Glomerular visceral epithelial cell (primary cell): ENCODE results near the gene ADGRE3.
"Not testable (repeated sequence)": the region's sequence is repeated elsewhere in the genome, so short reads cannot be mapped to it uniquely, and the experiment has no call there.

Experiments used
- DNase-seq: peaks from one replicate; pipeline ENCODE4 v3.0.0-alpha.2; 2016; ENCODE audit errors: extremely low spot score

ADGRE3 gene

DNA sequence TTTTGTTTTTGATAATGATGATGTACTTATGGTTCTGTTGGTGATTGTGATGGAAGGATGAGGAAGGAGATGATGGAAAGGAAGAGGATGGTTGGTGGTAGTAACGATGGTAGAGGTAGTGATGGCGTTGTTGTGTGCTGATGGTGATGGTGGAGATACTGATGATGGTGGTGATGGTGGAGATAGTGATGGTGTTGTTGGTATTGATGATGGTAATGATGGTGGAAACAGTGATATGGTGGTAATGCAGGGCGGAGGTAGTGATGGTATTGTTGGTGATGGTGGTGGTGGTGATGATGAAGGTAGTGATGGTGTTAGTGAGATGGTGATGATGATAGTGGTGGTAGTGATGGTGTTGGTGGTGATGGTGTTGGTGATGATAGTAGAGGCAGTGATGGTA is 79.1 kb downstream of the ADGRE3 start:
- DNase-seq: no peak

- not testable (repeated sequence) for DNase-seq
Observed at GRCh38 chr19:14589433-14589832, 85.2 kb downstream of the ADGRE3 start.

DNA sequence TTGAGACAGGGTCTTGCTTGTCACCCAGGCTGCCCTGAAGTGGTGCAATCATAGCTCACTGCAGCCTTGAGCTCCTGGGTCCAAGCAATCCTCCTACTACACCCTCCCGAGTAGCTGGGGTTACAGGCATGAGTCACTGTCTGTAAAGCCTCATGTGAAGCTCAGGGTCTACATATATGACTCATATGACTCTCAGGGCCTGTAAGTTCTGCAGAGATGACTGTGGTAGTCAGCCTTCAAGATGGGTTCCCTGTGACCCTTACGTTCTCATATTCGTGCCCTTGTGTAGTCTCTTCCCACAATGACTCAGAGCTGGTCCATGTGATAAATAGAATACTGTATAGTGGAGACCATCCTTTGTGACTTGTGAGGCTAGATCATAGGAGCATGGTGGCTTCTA is 89.5 kb downstream of the ADGRE3 start:
- peak; percentile 30 for DNase-seq

DNA sequence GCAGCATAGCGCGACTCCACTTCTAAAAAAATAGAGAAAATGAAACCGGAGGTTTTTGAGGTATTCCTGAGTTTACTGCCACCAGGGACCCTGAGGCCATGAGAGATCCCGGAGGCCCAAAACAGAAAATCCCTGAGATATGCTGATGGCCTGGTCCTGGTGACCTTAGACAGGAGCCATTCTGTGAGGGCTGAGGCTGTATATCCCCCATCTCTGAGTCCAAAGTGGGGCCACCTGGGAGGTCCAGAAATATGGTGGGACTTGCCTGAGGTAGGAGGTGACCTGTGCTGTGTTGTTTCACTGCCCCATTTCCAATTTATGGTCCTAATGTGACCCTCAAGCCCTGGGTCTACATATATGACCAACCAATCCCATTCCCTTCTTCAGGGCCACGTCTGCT is 90.3 kb downstream of the ADGRE3 start:
- DNase-seq: not testable (repeated sequence)

DNA sequence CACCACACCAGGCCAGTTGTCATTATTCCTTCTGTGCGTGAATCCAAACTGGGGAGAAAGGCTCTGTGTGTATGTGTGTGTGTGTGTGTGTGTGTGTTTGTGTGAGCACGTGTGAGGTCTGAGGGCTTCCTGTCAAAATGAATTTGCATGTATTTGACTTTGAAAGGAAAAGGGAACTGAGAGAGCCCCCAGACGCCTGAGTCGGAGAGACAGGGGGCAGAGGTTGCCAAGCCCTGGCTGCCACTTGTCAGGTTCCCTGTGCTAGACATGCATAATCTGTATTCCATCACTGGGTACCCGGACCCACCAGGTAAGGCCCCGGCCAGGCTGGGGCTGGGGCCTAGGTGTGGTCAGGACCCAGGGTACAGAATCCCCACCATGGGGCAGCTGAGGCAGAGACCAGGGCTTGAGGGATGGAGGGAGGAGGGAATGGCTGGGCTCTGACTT is 91.7 kb downstream of the ADGRE3 start, which contains the start of gene CLEC17A:
Gene CLEC17A (plus strand): TSS at position 191 of the 447 bp plus-strand sequence. CDS start 77 bp downstream, at position 268.
- DNase-seq: no peak

- no peak for DNase-seq
Observed at GRCh38 chr19:14580623-14581237, 93.9 kb downstream of the ADGRE3 start.

DNA sequence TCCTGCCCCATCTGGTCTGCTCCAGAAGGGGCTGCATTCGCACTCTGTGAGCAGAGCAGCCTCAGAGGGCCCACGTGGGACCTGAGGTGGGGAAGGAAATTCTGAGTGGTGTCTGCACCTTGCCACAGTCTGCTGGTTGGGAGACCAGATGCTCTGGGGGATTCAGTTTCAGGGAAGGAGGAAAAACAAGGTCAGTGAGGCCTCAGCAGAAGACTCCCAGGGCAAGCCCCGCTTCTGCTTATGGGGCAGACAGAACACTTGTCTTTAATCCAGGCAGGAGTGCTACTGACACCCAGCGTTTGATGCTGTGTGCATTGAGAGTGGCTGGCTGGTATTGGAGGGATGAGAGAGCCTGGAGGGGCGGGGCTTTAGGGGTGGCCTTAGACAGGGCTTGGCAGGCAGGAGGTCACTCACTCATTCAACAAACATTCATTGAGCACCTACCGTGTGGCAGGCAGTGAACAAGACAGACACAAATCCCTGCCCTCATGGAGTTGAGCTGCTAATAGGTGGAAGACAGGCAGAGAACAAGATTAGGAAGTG is 96.7 kb downstream of the ADGRE3 start:
- no peak for DNase-seq

DNA sequence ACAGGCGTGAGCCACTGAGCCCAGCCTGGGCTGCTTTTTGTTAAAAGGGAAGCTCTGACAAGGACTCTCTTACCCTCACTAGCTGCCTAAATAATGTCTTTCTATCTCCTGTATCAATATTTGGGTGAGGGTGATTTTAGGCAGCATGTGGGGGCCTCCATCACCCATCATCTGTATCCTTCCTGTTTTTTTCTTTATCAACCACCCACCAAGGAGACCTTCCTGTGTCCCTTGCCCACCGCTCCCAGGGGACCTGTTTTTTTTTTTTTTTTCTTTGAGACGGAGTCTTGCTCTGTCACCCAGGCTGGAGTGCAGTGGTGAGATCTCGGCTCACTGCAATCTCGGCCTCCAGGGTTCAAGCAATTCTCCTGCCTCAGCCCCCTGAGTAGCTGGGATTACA is 97.4 kb downstream of the ADGRE3 start:
- DNase-seq: no peak

DNA sequence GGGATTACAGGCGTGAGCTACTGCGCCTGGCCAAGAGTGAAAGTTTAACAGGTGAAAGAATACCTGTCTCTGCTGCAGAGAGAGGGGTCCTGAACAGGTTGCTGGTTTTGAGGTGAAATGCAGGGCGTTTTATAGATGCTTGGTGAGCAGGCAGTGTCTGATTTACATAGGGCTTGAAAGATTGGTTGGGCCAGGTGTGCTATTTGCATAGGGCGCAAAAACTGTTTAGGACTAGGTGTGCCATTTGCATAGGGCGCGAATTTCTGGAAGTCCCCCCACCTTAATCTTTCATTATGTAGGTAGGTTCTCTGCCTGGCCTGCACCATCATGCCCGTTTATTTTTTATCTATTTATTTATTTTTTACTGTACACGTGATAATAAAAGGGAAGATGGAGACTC is 98.3 kb downstream of the ADGRE3 start:
- DNase-seq: no peak

DNA sequence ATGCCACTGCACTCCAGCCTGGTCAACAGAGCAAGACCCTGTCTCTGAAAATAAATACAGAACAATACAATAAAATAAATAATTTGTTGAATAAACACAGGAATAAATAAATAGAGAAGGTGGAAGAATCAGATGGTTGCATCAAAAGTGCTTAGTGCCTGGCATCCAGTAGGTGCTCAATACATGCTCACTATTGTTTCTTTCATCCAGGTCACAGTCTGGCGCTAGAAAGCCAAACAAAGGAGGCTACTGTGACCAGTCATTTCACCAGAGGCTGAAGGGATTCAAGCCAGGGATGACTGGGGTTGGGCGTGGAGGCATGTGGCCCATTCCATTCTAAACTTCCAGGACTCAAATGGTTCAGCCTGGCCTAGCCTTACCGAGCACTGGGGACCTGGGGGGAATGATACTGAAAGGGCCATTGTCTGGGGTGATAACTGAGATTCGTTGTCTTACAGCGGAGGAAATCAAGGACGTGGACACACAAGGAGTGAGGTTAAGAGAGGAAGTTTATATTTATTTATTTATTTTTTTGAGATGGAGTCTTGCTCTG is 99.1 kb downstream of the ADGRE3 start:
- DNase-seq: no peak

DNA sequence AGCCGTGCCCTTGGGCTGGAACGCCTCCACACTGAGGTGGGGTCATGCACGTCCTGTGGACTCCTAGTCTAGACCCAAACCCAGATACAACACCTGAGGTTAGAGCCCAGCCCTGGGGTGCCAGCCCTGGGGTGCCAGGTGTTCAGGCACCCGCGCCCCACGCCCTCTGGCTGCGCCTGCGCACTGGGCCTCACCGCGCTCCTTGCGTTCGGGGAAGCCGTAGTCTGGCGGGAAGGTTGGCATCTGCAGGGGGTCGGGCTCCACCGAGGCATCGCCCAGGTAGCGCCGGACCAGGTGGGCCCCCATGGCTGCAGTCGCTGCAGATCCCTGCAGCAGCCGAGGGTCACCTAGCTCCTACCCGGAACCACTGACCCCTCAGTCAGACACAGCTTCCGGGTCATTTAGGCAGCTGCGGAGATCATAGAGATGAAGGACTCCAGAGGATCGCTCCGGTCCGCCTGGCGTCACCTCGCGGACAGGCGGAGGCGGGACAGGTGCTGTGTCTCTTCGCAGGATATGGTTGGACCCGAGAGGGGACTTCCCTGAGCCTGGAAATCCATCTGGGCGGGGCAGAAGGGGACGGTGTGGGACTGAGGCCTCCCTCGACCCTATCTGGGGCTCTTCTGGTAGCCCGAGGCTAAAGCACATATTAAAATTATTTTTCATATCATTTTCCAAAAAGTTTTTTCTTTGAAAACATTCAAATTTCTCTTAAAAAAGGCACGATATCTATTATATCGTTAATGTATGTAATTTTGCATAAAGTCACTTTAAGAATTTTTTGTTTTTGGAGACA is 102.8 kb downstream of the ADGRE3 start, which contains the start of gene NDUFB7:
Gene NDUFB7 (minus strand): TSS at position 372 of the 796 bp plus-strand sequence. CDS start 66 bp downstream, at position 306.
- DNase-seq: peak; percentile 95

- DNase-seq: no peak
Observed at GRCh38 chr19:14570864-14571527, 103.6 kb downstream of the ADGRE3 start.
